IMR-90 (cell line): ENCODE measurements around the gene OBI1.

Experiments used
- CEBPB ChIP-seq: IDR thresholded peaks from 2 replicates; pipeline ENCODE4 v1.6.1; 2012; ENCODE audit warnings: low read depth, low read length, improper control_type of control experiment
- CTCF ChIP-seq: conservative IDR thresholded peaks from 2 replicates; pipeline ENCODE4 v1.5.1; 2012; ENCODE audit warnings: mild to moderate bottlenecking, low read depth, low read length, improper control_type of control experiment
- FOS ChIP-seq: fragments of 150-350 bp; IDR thresholded peaks from 2 replicates; pipeline ENCODE4 v1.6.1; 2016; ENCODE audit warnings: low read depth, low read length
- MAFK ChIP-seq: IDR thresholded peaks from 2 replicates; pipeline ENCODE4 v1.6.1; 2012; ENCODE audit warnings: low read depth, low read length, improper control_type of control experiment
- MXI1 ChIP-seq: IDR thresholded peaks from 2 replicates; pipeline ENCODE4 v1.6.1; 2012; ENCODE audit warnings: low read depth, mild to moderate bottlenecking, low read length, moderate library complexity, borderline replicate concordance
- POLR2A ChIP-seq: IDR thresholded peaks from 2 replicates; pipeline ENCODE4 v1.6.1; 2012; ENCODE audit warnings: mild to moderate bottlenecking, low read depth, low read length
- RAD21 ChIP-seq: IDR thresholded peaks from 2 replicates; pipeline ENCODE4 v1.6.1; 2012; ENCODE audit warnings: low read length, improper control_type of control experiment
- RCOR1 ChIP-seq: IDR thresholded peaks from 2 replicates; pipeline ENCODE4 v1.6.1; 2012; ENCODE audit warnings: mild to moderate bottlenecking, low read length, improper control_type of control experiment; ENCODE audit not compliant: insufficient replicate concordance
- SMC3 ChIP-seq: fragments of 150-350 bp; IDR thresholded peaks from 2 replicates; pipeline ENCODE4 v1.6.1; 2016; ENCODE audit warnings: low read depth, mild to moderate bottlenecking, antibody characterized with exemption, low read length, moderate library complexity
- TF ChIP-seq, protein P1 (sequence below): fragments of 150-350 bp; IDR thresholded peaks from 2 replicates; pipeline ENCODE4 v1.6.1; 2017; ENCODE audit warnings: mild to moderate bottlenecking, antibody characterized with exemption, low read length, low read depth

DNA sequence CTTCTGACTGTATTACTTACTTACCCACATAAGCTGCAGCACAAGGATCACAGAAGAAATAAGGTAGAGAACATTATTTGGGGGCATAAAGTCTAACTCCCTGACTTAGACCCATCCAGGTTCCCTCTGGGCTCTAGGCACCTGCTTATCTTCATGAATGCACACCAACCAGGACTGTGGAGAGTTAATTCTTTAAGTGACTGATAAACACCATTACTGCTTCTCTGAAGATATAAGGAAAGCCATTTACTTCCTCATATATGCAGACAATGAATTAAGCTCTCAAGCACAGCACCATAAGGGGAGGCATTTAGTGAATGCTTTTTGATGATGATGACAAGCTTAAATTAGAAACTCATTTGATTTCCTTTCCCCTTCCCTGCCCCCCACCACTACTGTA lies 22.5 kb downstream of the OBI1 start:
- TF ChIP-seq POLR2A: no peak
- TF ChIP-seq CEBPB: no peak
- TF ChIP-seq RCOR1: no peak
- no peak for TF ChIP-seq SMC3
- no peak for TF ChIP-seq CTCF
- TF ChIP-seq, protein P1, sequence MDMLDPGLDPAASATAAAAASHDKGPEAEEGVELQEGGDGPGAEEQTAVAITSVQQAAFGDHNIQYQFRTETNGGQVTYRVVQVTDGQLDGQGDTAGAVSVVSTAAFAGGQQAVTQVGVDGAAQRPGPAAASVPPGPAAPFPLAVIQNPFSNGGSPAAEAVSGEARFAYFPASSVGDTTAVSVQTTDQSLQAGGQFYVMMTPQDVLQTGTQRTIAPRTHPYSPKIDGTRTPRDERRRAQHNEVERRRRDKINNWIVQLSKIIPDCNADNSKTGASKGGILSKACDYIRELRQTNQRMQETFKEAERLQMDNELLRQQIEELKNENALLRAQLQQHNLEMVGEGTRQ: no peak
- TF ChIP-seq RAD21: no peak
- no peak for TF ChIP-seq MXI1
- TF ChIP-seq FOS: no peak
- TF ChIP-seq MAFK: no peak
